Coronary artery (tissue), 2 donors: ENCODE data around the gene PABPC1L.

Experiments
- DNase-seq: peaks from one replicate; pipeline ENCODE4 v3.0.0-alpha.2; 2017; ENCODE audit warnings: low spot score
- H3K27ac ChIP-seq, 2 donors: fragments of 200-600 bp; sonication (generic); one replicate each; pipeline ENCODE4 v1.5.1; 2016 to 2019
- H3K4me3 ChIP-seq: fragments of 200-600 bp; sonication (generic); 2 replicates; pipeline ENCODE4 v1.5.1; 2016; ENCODE audit warnings: mild to moderate bottlenecking, moderate library complexity
- CTCF ChIP-seq: fragments of 200-600 bp; sonication (generic); IDR thresholded peaks from one replicate; pipeline ENCODE4 v1.5.1; 2019; ENCODE audit warnings: antibody characterized with exemption

The PABPC1L gene

DNA sequence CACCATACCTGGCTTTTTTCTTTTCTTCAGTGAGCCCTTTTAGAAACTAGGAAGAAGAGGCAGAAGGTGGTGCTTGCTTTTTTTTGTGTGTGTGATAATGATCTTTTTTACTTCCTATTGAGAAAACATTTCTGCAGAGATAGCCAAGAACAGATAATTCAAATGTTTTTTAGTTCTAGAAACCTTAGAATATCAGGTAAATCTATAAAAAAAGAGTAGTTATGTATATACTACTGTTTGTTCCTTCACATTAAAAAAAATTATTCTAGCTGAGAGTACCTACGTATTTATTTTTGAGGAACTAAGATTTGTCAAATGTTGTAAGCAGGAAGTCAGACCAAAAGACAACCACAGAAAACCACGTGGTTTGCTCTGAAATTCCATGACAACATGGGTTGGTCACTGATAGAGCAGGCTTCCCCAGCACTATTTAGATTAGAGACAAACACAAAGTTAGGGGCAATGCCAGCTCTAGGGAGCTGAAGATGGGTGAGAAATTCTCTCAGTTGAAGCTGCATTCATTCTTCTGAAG, 69.3 kb downstream of the PABPC1L start:
- no peak overlapping the region for H3K27ac ChIP-seq
- DNase-seq = no peak
- H3K4me3 ChIP-seq = no peak overlapping the region

GRCh38 chr20:44981736-44982406, 72.0 kb downstream of the PABPC1L start:
- no peak for DNase-seq
- TF ChIP-seq CTCF = no peak
- no peak overlapping the region for H3K27ac ChIP-seq
- H3K4me3 ChIP-seq = no peak overlapping the region

More for the DNA sequence above, 69.3 kb downstream of the PABPC1L start:
- TF ChIP-seq CTCF = no peak

DNA sequence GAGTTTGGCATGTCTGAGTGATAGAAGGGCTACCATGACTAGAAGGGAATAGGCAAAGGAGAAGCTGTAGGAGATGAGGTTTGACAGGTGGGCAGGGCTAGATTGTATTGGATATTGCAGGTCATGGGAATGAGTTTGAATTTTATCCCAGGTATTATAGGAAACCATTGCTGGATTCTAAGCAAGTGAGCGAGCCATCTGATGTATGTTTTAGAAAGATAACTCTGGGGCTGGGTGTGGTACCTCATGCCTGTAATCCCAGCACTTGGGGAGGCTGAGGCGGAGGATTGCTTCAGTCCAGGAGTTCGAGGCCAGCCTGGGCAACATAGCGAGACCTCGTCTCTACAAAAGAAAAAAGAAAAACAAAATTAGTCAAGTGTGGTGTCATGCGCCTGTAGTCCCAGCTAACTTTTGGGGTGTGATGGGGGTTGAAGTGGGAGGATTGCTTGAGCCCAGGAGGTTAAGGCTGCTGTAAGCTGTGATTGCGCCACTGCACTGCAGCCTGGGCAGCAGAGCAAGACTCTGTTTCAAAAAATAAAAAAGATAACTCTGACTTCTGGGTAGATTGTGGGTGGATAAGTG, 73.3 kb downstream of the PABPC1L start:
- DNase-seq = no peak
- no peak for TF ChIP-seq CTCF
- H3K27ac ChIP-seq = no peak overlapping the region
- no peak overlapping the region for H3K4me3 ChIP-seq

GRCh38 chr20:44988631-44989171, 78.8 kb downstream of the PABPC1L start:
- no peak for DNase-seq
- no peak for TF ChIP-seq CTCF
- H3K4me3 ChIP-seq = no peak overlapping the region
- H3K27ac ChIP-seq = no peak overlapping the region
